T1000 (cell line): ENCODE results near the gene CGA.
"Not testable (repeated sequence)": the region's sequence is repeated elsewhere in the genome, so short reads cannot be mapped to it uniquely, and the experiment has no call there.

Experiments used
- DNase-seq: peaks from one replicate; lab custom pipeline; 2025; ENCODE audit warnings: mixed read lengths; lab: John Stamatoyannopoulos, UW

The CGA gene

DNA sequence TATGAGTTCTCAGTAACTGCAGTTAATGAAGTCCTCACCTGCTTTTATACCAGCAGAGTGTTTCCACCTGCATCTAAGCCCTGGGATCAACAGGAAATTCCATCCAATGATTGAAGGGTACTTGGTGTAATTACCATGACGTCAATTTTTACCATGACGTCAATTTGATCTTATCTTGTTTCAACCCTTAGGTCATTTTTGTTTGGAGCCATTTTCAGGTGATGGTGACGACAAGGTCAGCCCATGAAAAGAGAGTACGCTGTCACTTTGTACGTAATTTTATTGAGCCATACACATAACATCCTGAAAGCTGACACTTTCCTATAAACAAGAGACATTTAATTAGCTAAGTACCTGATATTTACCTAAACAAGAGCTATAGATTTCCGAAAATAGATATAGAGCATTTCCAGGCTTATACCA lies at the start of gene CGA:
Gene CGA, minus strand, starts transcription at position 20 of the 423 bp plus-strand sequence. CDS start 6,906 bp downstream, outside the sequence.
- DNase-seq, result no peak

DNA sequence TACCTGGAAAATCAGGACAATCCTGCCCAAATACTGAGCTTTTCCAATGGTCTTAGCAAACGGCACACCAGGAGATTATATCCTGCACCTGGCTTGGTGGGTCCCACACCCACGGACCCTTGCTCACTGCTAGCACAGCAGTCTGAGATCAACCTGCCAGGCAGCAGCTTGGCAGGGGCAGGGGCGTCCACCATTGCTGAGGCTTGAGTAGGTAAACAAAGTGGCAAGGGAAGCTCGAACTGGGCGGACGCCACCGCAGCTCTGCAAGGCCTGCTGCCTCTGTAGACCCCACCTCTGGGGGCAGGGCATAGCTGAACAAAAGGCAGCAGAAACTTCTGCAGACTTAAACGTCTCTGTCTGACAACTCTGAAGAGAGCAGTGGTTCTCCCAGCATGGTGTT lies 45.0 kb upstream of the CGA start:
- DNase-seq, result not testable (repeated sequence)

DNA sequence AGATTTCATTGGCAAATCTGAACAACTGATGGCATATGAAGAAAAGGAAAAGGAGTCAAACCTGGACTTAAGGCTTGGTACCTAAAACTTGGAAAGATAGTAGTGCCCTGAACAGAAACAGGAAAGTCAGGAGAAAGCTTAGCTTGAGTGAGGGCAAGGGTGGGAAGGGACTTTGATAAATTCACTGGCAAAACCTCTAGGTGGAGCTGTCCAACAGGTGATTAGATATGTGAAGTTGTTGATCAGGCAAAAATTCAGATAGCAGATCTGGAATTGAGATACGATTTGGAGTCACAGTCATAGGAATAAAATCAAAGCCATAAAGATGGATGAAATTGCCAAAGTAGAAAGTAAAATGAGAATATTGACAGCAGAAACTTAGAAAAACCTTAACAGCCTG lies 44.3 kb upstream of the CGA start:
- DNase-seq, result no peak

DNA sequence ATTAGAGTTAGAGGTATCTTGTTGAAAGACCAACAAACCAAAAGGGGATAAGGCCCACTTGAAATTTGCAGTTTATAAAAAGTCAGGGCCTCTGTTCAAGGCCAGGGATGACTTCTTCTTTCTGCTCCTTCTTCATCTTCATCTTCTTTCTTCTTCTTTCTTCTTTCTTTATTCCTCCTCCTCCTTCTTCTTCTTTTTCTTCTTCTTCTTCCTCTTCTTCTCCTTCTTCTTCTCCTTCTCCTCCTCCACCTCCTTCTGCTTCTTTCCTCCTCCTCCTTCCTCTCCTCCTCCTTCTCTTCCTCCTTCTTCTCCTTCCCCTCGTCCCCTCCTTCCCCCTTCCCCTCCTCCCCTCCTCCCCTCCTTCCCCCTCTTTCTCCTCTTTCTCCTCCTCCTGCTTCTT lies 42.1 kb upstream of the CGA start:
- no peak for DNase-seq

DNA sequence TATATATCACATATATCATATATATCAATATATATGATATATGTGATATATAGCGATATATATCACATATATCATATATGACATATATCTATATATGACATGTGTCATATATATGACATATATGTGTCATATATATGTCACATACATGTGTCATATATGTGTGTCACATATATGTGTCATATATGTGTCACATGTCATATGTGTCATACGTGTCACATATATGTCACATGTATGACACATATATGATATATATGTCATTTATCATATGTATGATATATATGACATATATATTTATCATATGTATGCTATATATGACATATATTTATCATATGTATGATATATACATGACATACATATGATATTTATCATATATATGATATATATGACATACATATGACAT lies 32.8 kb upstream of the CGA start:
- DNase-seq, result no peak

DNA sequence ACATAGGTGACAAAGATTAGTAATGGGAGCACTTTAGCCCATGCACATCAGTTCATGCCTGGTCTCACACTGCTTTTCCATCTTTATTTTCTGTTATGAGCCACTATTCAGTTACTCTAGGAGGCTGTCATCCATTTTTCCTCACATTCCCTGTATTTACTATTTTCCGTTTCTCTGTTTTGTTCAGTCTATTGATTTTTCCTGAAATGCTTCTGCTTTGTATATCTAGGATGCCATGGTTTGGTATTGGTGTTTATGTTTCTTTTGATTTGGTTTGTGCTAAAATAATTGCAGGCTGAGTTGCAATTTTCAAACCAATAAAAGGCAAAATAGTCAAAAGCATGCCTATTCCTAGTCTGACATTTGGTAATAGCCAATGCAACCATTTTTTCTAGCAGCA lies 31.6 kb upstream of the CGA start:
- DNase-seq, result no peak

DNA sequence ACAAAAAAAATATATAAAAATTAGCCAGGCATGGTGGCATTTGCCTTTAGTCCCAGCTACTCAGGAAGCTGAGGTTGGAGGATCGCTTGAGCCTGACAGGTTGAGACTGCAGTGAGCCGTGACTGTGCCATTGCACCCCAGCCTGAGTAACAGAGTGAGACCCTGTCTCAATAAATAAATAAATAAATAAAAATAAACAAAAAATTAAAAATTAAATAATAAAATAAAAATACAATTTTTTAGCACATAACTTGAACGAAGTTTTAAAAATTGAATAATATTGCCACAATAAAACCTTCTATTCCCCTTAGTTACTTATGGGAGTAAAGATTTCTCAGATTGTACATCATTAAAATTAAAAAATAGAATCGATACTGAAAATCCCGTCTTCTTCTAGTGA lies 29.2 kb upstream of the CGA start:
- DNase-seq, result no peak

DNA sequence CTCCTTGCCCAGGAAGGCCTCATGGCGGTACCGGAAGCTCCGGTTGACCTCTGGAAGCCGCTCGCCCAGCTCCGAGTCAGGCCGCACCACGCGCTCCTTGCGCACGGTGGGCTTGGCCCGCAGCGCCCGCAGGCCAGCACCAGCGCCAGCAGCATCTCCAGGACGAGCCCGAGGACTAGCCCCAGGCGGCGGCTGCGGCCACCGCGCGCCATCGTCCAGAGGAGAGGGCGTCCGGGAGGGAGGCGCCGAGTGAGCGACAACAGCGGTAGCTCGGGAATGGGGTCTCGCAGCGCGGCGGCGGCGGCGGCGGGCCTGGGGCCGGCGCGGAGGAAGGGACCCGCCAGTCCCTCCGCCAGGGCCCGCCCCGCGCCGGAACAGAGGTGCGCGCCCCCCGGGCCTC lies 27.6 kb upstream of the CGA start:
- no peak for DNase-seq

DNA sequence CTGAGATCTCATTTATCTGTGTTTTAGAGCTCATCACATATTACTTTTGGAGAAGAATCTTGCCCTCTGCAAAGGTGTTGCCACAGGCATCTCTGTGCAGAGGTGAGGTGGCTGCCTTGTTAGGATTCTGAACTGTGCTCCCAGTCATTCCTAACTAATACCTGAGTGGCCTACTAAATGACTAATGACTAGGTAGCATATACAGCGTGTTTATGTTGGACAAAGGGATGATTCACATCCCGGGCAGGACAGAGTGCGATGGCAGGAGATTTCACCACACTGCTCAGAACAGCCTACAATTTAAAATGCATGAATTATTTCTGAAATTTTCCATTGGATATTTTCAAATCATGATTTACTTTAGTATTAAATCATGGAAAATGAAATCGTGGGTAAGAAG lies 23.1 kb upstream of the CGA start:
- DNase-seq, result no peak

DNA sequence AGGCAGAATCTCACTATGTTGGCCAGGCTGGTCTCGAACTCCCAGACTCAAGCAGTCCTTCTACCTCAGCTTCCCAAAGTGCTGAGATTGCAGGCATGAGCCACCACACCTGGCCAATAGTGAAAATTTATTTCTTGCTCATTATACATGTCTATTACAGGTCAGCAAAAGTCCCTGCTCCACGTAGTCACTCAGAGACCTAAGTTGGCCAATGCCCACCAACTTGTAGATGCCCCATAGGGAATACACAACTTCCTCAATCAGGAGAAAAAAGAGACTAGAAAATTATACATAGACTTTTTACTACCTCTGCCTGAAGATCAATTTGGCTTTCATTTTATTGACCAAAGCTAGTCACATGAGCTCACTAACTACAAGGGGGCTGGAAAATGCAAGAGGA lies 22.0 kb upstream of the CGA start:
- DNase-seq, result no peak

DNA sequence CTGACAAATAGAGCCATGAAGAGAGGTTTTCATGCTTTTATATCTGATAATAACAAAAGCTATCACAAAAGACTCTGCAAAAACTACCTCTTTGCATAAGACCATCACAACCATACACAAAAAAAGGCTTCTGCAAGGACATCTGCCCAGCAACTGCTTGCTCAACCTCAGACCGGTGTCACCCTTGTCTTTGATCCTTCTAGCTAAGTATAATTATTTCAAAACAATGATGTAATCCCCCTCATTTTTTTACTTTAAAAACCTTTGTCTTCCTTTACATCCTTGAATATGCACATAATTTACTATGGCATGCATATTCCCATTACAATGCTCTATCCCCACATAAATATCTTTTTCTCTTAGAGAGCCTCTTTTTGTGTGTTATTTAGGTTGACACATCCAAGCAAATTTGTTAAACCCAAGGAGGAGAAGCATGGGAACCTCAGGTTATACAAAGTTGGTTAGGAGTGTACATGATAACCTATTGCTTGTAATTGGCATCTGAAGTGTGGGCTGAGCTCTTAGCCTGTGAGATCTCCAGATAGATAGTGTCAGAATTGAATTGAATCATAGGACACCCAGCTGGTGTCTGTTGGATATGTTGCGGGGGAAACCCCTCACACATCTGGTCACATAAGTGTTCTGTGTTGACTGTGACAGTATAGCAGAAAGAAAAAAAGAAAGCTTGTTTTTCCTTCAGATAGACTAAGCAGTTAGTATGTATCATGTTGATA lies 20.7 kb upstream of the CGA start:
- DNase-seq, result no peak

DNA sequence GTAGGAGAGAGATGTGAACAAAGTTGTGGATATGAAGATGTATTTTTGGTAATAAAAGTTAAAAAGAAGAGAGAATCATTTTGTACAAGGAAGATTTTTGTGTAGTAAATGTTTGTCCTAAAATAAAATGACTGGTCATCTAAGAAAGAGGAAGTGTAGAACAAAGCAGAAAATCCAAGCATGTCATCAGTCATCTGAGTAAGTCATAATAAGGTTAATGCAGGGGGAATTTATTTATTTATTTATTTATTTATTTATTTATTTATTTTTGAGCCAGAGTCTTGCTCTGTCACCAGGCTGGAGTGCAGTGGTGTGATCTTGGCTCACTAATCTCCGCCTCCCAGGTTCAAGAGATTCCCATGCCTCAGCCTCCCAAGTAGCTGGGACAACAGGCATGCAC lies 15.7 kb upstream of the CGA start:
- no peak for DNase-seq

DNA sequence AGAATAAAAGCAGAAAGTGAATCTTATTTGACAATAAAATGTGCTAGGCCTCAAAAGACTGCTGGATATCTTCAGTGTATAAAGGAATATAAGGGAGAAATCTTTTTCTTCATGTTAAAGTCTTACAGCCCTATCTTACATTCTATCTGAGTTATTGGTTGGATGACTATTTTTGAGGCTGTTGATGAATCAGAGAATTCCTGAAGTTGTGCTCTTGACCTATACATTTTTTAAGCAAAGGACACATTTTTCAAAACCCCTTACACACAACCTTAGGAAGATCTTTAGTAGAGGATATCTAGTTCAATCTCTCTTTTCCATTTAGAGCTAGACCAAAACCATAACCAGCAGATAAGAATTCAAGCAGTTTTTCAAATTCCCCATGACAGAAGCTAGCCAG lies 10.9 kb upstream of the CGA start:
- no peak for DNase-seq

DNA sequence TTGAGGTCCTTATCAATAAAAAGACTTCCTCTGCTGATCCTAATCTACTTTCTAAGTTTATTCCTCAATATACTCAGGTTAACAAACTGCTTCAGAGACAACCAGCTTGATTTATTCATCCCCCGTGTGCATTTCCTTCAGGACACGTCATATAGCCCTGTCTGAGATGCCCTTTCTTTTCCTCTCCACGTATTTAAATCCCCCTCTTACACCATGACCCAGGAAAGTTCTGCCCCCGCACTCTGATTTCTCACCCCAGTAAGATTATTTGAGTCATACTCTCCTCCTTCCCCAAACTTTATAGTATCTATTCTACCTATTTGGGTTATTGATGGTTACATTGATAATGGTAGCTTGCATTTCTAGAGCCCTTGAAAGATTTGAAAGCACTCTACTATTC lies 9.8 kb upstream of the CGA start:
- DNase-seq, result no peak

DNA sequence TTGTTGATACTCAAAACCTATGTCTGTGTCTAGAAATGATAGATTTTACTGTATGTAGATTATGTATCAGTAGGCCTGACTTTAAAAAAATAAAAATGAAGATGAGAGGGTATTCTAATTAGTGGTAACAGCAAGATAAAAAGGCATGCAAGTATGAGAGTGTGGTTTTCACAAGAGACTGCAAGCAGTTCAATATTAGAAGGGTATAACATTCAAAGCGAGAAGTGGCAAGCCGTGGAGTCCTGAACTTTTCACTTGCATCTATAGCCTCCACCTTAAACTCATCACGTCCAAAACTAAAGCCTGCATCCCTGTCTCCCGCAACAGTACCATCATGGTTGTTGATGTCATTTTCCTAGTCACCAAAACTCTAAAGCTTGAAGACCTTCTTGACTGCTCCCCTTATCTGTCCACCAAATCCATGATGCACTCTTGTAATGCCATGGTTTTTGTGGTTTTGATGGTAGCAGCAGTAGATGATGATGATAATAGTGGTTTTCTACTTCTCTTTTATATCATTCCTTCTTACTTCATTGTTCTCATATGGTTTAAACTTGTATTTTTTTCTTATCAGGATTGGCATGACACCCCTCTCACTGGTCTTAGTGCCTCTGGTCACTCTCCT lies 9.2 kb upstream of the CGA start:
- no peak for DNase-seq

DNA sequence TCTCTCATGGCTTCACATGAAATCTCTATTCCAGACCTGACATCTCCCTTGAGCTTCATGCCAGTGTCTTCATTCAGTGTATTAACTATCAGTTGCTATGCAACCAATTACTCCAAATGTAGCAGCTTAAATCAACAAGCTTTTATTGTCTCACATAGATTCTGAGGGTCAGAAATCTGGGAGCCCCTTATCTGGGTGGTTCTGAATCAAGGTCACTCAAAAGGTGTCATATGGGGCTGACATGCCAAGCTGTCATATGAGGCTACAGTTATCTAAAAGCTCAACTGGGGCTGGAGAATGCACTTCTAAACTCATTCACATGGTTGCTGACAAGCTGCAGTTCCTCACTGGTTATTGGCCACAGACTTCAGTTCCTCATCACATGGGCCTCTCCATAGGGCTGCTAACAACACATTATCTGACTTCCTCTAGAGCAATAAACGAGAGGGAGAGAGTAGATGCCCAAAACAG lies 7.3 kb upstream of the CGA start:
- DNase-seq, result no peak

DNA sequence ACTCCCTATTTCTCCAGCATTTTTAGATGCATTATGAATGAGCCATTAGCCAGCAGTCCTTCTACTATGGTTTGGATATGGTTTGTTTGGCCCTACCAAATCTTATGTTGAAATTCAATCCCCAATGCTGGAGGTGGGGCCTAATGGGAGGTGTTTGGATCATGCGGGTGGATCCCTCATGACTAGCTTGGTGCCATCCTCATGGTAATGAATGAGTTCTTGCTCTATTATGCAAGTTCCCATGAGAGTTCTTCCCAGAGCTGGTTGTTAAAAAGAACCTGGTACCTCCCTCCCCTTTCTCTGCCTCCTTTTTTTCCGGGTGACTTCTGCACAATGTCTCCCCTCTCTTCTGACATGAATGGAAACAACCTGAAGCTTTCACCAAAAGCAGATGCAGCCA lies 6.2 kb upstream of the CGA start:
- no peak for DNase-seq

DNA sequence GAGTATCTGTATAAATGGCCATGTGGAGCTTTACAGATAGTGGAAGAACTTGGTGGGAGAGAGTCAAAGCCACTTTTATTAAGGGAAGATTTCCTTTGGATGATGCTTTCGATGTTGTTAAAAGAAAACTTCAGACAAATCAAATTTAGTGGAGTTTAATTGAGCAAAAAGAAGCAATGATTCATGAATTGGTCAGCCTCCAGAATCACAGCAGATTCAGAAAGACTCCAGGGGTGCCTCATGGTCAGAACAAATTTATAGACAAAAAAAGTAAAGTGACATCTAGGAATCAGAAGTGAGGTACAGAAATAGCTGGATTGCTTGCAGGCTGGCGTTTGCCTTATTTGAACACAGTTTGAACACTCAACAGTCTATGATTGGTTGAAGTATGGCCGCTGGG lies 5.3 kb upstream of the CGA start:
- DNase-seq, result no peak

DNA sequence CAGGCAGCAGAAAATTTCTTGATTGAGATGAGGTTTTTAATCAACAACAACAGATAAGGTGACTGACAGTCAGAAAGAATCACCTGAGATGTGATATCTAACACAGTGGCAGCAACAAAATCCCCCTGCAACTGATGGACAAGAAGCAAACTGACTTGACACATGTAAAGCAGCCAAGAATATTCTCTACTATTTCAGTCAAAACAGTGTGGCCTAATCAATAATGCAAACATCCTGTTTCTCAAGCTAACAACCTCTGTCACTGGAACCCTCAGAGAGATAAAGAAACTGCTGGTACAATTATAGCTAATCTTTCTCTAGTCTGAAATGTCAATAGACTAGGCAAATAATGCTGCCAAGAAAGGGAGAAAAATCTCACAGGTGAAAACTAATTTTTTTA lies 4.6 kb upstream of the CGA start:
- DNase-seq, result no peak

DNA sequence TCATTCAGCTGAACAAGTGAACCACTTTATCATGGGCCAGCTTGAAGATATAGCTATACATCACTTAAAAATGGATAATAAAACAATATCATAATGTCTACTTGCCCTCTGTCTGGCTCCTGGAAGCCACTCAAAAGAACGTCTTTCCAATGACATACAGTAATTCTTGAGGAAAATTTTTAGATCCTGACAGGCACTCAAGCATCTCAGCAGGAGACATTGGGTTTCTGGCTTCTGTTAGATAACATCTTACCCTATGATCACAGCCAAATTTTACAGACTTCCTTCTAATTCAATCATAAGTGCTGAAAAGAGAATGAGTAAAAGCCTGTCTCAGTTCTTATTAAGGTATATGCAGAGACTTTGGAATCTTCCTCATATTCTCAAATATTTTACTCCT lies 330 bp downstream of the CGA start:
- DNase-seq, result no peak

DNA sequence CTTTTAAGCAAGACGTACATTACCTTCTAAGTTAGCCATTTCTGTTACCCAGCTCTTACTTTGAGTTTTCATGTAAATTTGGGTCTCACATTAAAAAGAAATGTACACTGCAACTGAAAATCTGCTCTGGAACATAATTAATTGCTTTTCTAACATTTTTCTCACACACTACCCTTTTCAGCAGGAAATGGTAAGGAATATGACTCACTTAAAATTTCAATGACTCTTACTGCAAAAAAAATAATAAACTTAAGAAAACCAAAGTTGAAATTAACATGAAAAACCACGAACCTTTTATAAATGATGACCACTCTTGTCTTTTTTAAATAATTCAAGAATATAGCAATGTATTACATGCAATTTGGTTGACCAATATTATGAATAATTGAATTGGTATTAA lies 1.3 kb downstream of the CGA start:
- DNase-seq, result no peak

DNA sequence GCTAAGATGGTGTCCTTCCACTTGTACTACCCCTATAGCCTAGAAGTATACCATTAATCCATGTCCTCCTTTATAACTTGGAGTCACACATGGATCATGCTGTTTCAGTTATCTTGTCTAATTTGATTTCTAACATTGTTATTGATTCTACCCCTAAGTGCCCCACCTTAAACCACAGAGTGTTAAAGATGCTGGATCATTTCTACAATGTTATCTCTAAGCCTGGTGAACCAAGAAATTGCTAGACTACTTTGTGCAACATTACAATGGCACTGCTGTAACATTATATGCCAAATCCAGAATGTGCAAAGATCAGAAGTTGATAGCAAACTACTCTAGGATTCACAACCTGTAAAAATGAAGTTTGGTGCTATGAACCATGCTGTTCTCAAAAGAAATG lies 1.7 kb downstream of the CGA start:
- DNase-seq, result no peak

DNA sequence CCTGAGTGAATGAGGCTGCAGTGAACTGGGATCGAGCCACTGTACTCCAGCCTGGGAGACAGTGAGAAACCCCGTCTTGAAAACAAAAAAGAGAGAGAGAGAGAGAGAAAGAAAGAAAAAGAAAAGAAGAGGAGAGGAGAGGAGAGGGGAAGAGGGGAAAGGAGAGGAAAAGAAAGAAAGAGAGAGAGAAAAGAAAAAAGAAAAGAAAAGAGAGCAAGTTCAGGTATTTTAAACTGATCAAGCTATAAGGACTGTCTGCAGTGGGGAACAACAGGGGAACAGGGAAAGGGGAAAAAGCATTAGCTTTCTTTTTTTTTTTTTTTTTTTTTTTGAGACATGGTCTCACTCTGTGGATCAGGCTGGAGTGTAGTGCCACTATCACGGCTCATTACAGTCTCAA lies 2.5 kb downstream of the CGA start:
- no peak for DNase-seq

DNA sequence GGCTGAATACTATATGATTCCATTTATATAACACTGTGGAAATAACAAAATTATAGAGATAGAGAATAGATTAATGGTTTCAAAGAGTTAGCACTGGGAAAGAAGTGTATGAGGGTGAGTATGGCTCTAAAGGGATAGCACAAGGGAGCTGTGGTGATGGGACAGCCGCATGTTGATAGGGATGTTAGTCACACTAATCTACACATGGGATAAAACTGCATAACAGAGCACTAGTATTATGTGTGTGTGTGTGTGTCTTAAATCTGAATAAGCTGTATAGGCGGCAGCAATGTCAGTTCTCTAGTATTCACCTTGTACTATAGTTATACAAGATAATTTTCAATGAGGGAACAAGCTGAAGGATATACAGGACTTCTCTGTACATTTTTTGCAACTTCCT lies 5.8 kb downstream of the CGA start:
- no peak for DNase-seq
